HepG2 (cell line): ENCODE results near the gene TSPAN5. TPM values are rescaled to one million over a fixed set of nuclear protein-coding genes. Genes with fewer than 3 reads are reported as not detected.

ENCODE experiments used
- ATAC-seq: fragments of 200-7000 bp; cut with Tn5 transposase; 3 replicates; pipeline ENCODE4 v1.9.1; 2020; ENCODE audit warnings: mild to moderate bottlenecking, moderate library complexity
- BruUV-seq: library from RNA; stranded (reverse); fragments of 400-500 nt; replicated peaks from 2 replicates; lab custom pipeline; 2021; lab: Mats Ljungman, UMichigan
- CTCF ChIA-PET: fragments of 300-600 bp; formaldehyde crosslinking; extraction: SDS; loops from one replicate; lab custom pipeline; 2021; ENCODE audit warnings: low total read pairs, inconsistent platforms, low intra/inter-chr PET ratio; lab: Yijun Ruan, JAX
- POLR2A ChIA-PET: fragments of 350-600 bp; sonication (Branson Sonifier 250); formaldehyde crosslinking; loops from one replicate; lab custom pipeline; 2020; ENCODE audit warnings: antibody characterized with exemption, inconsistent platforms; lab: Yijun Ruan, JAX
- DNase-seq: peaks from one replicate; pipeline ENCODE4 v3.0.0-alpha.2; 2015; ENCODE audit warnings: low spot score
- FAIRE-seq: peaks from 3 replicates; lab custom pipeline; 2011; peaks lifted over from hg19 to GRCh38; lab: Jason Lieb, UNC
- H2AFZ ChIP-seq: one replicate; pipeline ENCODE4 v1.6.1; 2011; ENCODE audit warnings: low read length, inconsistent platforms
- H3K27ac ChIP-seq: fragments of 300-600 bp; 3 replicates; pipeline ENCODE4 v1.8.0; 2011; ENCODE audit warnings: mixed run types, mild to moderate bottlenecking, mixed read lengths, low read length, inconsistent platforms; ENCODE audit not compliant: insufficient read depth; ENCODE audit errors: extremely low read length
- H3K27me3 ChIP-seq, 2 experiments: fragments of 200-600 bp in 1 of 2; 2 replicates in 1 of 2; 3 replicates in 1 of 2; pipeline versions ENCODE4 v1.6.0 to v1.8.0; 2011; ENCODE audit warnings: low read length in 2 of 2, mild to moderate bottlenecking in 2 of 2, moderate library complexity in 2 of 2, inconsistent platforms in 1 of 2; ENCODE audit not compliant: insufficient read depth in 2 of 2, control insufficient read depth in 1 of 2
- H3K36me3 ChIP-seq, 2 experiments: fragments of 200-600 bp in 1 of 2; replicated peaks in 1 of 2; 2 replicates in 1 of 2; 3 replicates in 1 of 2; pipeline versions ENCODE4 v1.5.1 to v1.8.0; 2011; ENCODE audit warnings: low read length in 2 of 2, inconsistent platforms in 1 of 2; ENCODE audit not compliant: insufficient read depth in 2 of 2, control insufficient read depth in 1 of 2
- H3K4me1 ChIP-seq: 2 replicates; pipeline ENCODE4 v1.5.1; 2012; ENCODE audit warnings: low read length, inconsistent platforms; ENCODE audit not compliant: insufficient read depth
- H3K4me2 ChIP-seq: 2 replicates; pipeline ENCODE4 v1.6.0; 2011; ENCODE audit warnings: low read depth, low read length, inconsistent platforms
- H3K4me3 ChIP-seq, 3 experiments: fragments of 200-600 bp in 1 of 3; sonication (generic), shearing (Covaris generic) in 1 of 3; replicated peaks in 1 of 3; 2 replicates each; pipeline ENCODE4 v1.5.1; 2011 to 2016; ENCODE audit warnings: low read length in 3 of 3, inconsistent platforms in 2 of 3, low read depth in 2 of 3, mild to moderate bottlenecking in 2 of 3, control low read depth in 1 of 3, mixed read lengths in 1 of 3; ENCODE audit not compliant: insufficient read depth in 1 of 3
- H3K79me2 ChIP-seq: one replicate; pipeline ENCODE4 v1.6.1; 2011; ENCODE audit warnings: low read length, inconsistent platforms; ENCODE audit not compliant: insufficient read depth
- H3K9ac ChIP-seq: 2 replicates; pipeline ENCODE4 v1.6.0; 2011; ENCODE audit warnings: mild to moderate bottlenecking, low read depth, low read length, inconsistent platforms; ENCODE audit not compliant: insufficient read depth
- H3K9me3 ChIP-seq: 2 replicates; pipeline ENCODE4 v1.5.1; 2012; ENCODE audit warnings: mild to moderate bottlenecking, low read length
- H4K20me1 ChIP-seq: 2 replicates; pipeline ENCODE4 v1.6.0; 2011; ENCODE audit warnings: inconsistent platforms, mild to moderate bottlenecking, low read length, moderate library complexity; ENCODE audit not compliant: insufficient read depth
- ATAD3A ChIP-seq: sonication (generic); formaldehyde crosslinking; IDR thresholded peaks from 2 replicates; pipeline ENCODE4 v1.4.0; 2020; ENCODE audit warnings: missing genetic modification reagents
- CBFB ChIP-seq: sonication (generic); formaldehyde crosslinking; IDR thresholded peaks from 2 replicates; pipeline ENCODE4 v1.4.0; 2020; ENCODE audit warnings: missing genetic modification reagents
- JARID2 ChIP-seq: sonication (generic); formaldehyde crosslinking; IDR thresholded peaks from 2 replicates; pipeline ENCODE4 v1.8.1; 2023; ENCODE audit warnings: missing genetic modification reagents, inconsistent platforms; ENCODE audit not compliant: insufficient replicate concordance
- JDP2 ChIP-seq: sonication (generic); formaldehyde crosslinking; IDR thresholded peaks from 2 replicates; pipeline ENCODE4 v1.8.1; 2022; ENCODE audit warnings: missing genetic modification reagents, borderline replicate concordance
- MBNL3 ChIP-seq: fragments of 250-450 bp; sonication (Bioruptor Pico); conservative IDR thresholded peaks from 2 replicates; pipeline ENCODE4 v1.8.0; 2022; ENCODE audit warnings: mild to moderate bottlenecking, inconsistent platforms
- MED13 ChIP-seq: sonication (generic); formaldehyde crosslinking; IDR thresholded peaks from 2 replicates; pipeline ENCODE4 v1.5.0; 2020; ENCODE audit warnings: missing genetic modification reagents
- NBN ChIP-seq: fragments of 450-650 bp; conservative IDR thresholded peaks from 2 replicates; pipeline ENCODE4 v1.6.1; 2017
- NFE2L2 ChIP-seq: fragments of 150-350 bp; IDR thresholded peaks from 2 replicates; pipeline ENCODE4 v1.6.1; 2014; ENCODE audit warnings: low read length
- PCBP1 ChIP-seq: fragments of 200-400 bp; formaldehyde crosslinking; IDR thresholded peaks from 2 replicates; pipeline ENCODE4 v1.6.1; 2017; ENCODE audit warnings: mild to moderate bottlenecking, low read depth, low read length, borderline replicate concordance
- RBM22 ChIP-seq: fragments of 200-400 bp; formaldehyde crosslinking; optimal IDR thresholded peaks from 2 replicates; pipeline ENCODE3; 2017; ENCODE audit warnings: mild to moderate bottlenecking, low read length, moderate library complexity
- REXO4 ChIP-seq: sonication (generic); formaldehyde crosslinking; IDR thresholded peaks from 2 replicates; pipeline ENCODE4 v1.8.0; 2022; ENCODE audit warnings: missing genetic modification reagents, mild to moderate bottlenecking, borderline replicate concordance
- SAFB2 ChIP-seq: sonication (generic); formaldehyde crosslinking; IDR thresholded peaks from 2 replicates; pipeline ENCODE4 v1.5.1; 2020; ENCODE audit warnings: missing genetic modification reagents, low read depth, mild to moderate bottlenecking, borderline replicate concordance
- ZFP82 ChIP-seq: sonication (generic); formaldehyde crosslinking; IDR thresholded peaks from 2 replicates; pipeline ENCODE4 v1.5.1; 2020; ENCODE audit warnings: mild to moderate bottlenecking, missing genetic modification reagents, borderline replicate concordance
- ZIK1 ChIP-seq: sonication (generic); formaldehyde crosslinking; IDR thresholded peaks from 2 replicates; pipeline ENCODE4 v1.5.0; 2020; ENCODE audit warnings: mild to moderate bottlenecking, low read depth, missing genetic modification reagents, borderline replicate concordance
- ZKSCAN8 ChIP-seq: IDR thresholded peaks from 2 replicates; pipeline ENCODE4 v1.6.1; 2016; ENCODE audit warnings: borderline replicate concordance, missing genetic modification reagents, missing compliant biosample characterization
- ZNF234 ChIP-seq: sonication (generic); formaldehyde crosslinking; conservative IDR thresholded peaks from 2 replicates; pipeline ENCODE4 v1.5.1; 2020; ENCODE audit warnings: mild to moderate bottlenecking, missing genetic modification reagents
- ZNF296 ChIP-seq: sonication (generic); formaldehyde crosslinking; conservative IDR thresholded peaks from 2 replicates; pipeline ENCODE4 v1.5.0; 2020; ENCODE audit warnings: mild to moderate bottlenecking, missing genetic modification reagents
- ZNF501 ChIP-seq: sonication (generic); formaldehyde crosslinking; IDR thresholded peaks from 2 replicates; pipeline ENCODE4 v1.5.1; 2020; ENCODE audit warnings: mild to moderate bottlenecking, moderate library complexity, missing genetic modification reagents
- ZNF549 ChIP-seq: sonication (generic); formaldehyde crosslinking; IDR thresholded peaks from 2 replicates; pipeline ENCODE4 v1.5.0; 2020; ENCODE audit warnings: missing genetic modification reagents
- ZNF678 ChIP-seq: sonication (generic); formaldehyde crosslinking; IDR thresholded peaks from 2 replicates; pipeline ENCODE4 v1.4.0; 2020; ENCODE audit warnings: mild to moderate bottlenecking, missing genetic modification reagents
- ZNF883 ChIP-seq: sonication (generic); formaldehyde crosslinking; IDR thresholded peaks from 2 replicates; pipeline ENCODE4 v1.5.1; 2020; ENCODE audit warnings: mild to moderate bottlenecking, missing genetic modification reagents; ENCODE audit errors: not compliant biosample characterization
- in situ Hi-C: cut with HindIII; loops from 2 replicates; pipeline ENCODE4 v1.10.0; 2017; ENCODE audit warnings: low pct_unique_long_range_greater_than_20kb; ENCODE audit not compliant: extremely low pct_ligation_motif_present
- intact Hi-C: fragments of 100-400 bp; cut with micrococcal nuclease; formaldehyde crosslinking; loops from one replicate; pipeline ENCODE4 v1.10.0; 2022; ENCODE audit not compliant: unreplicated experiment
- polyA plus RNA-seq, 8 experiments: library from polyadenylated mRNA; depleted of rRNA in 3 of 8; stranded (reverse) in 7 of 8; unstranded in 1 of 8; fragments of >200 nt; fragmentation: Illumina TruSeq in 4 of 8; extraction: Trizol in 4 of 8; gene quantifications; 2 replicates each; pipeline versions ENCODE4 v1.2.1 to v1.2.3, GENCODE V29; 2011 to 2016; ENCODE audit warnings: low read depth in 4 of 8, missing spikeins in 1 of 8, mixed read lengths in 1 of 8; ENCODE audit not compliant: insufficient read depth in 1 of 8
- total RNA-seq, 5 experiments: library from RNA; depleted of rRNA; stranded (reverse); fragments of >200 nt; fragmentation: Illumina TruSeq; extraction: Trizol; gene quantifications; 2 replicates each; pipeline ENCODE4 v1.2.3, GENCODE V29; 2016; ENCODE audit warnings: low read depth in 1 of 5
- TF ChIP-seq, protein P1 (sequence below): sonication (generic); formaldehyde crosslinking; IDR thresholded peaks from 2 replicates; pipeline ENCODE4 v1.5.1; 2020; ENCODE audit warnings: mild to moderate bottlenecking, missing genetic modification reagents, borderline replicate concordance

The TSPAN5 gene
- total and polyA plus RNA-seq, 2 of the 13 experiments (the other 11 are each of a cell fraction or from before 2014, with no cell fraction given) = 0.20 to 0.53 TPM

DNA sequence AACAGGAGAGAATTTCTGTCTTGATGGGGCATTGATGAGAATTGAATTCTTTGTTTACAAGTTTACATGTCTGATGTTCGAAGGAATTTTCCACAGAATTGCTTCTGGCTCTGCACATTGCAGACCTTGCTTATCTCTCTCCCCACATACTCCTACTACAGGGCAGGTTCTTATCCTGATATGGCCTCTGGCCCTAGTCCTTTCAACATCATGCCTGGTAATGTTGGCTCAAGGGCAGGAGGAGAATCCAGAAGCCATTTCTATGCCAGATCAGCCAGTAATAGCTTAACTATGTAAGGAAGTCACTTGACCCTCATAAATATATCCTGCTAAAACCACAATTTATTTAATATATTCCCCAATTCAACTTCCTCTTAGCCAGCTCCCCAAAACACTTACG lies 24.3 kb upstream of the TSPAN5 start (continued):
- TF ChIP-seq NFE2L2 (no peak), ATAD3A (CRISPR knock-in tag) (no peak), JARID2 (CRISPR knock-in tag) (no peak), ZNF296 (CRISPR knock-in tag) (no peak), JDP2 (no peak)

DNA sequence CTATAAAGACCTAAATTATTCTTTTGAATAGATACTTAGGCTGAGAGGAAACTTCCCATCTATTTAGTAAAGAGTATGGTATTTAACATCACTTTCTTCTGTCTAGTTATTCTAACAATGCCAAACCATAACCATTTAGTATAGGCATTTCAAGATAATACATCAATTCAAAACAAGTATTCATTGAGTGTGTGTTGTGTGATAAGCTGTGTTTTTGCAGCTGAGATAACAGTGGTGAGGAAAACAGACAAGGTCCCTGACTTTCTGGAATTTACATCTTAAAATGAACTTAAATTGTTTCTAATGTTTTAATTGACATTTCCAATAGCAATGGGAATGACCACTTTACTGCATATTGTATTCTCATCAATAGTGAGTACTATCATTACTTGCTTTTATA lies 22.4 kb upstream of the TSPAN5 start:
- no peak overlapping the region for H3K4me3 ChIP-seq
- no peaks in the 10 kb centered on the region for H3K27me3 ChIP-seq
- no peaks in the 10 kb centered on the region for H4K20me1 ChIP-seq
- H3K9ac ChIP-seq = no peak overlapping the region
- H2AFZ ChIP-seq = no peak overlapping the region
- H3K9me3 ChIP-seq = no peaks in the 10 kb centered on the region
- H3K4me1 ChIP-seq = no peaks in the 10 kb centered on the region
- ChIA-PET CTCF (no interaction called here), POLR2A (no interaction called here)
- FAIRE-seq = no peak
- H3K36me3 ChIP-seq = no peaks in the 10 kb centered on the region
- intact Hi-C loops (no loop called here), in situ Hi-C loops (no loop called here)
- H3K79me2 ChIP-seq = no peaks in the 10 kb centered on the region
- no peak overlapping the region for H3K4me2 ChIP-seq
- H3K27ac ChIP-seq = no peak overlapping the region
- no peak for TF ChIP-seq NBN
- no peak for TF ChIP-seq ZNF234
- no peak for TF ChIP-seq REXO4 (CRISPR knock-in tag)
- no peak for TF ChIP-seq RBM22
- TF ChIP-seq CBFB (CRISPR knock-in tag) = no peak
- TF ChIP-seq ZFP82 (CRISPR knock-in tag) = no peak
- no peak for TF ChIP-seq ZNF678 (CRISPR knock-in tag)
- TF ChIP-seq SAFB2 (CRISPR knock-in tag) = no peak
- TF ChIP-seq PCBP1 = no peak
- TF ChIP-seq ZKSCAN8 (CRISPR knock-in tag) = no peak
- TF ChIP-seq ZNF501 (CRISPR knock-in tag) = no peak
- TF ChIP-seq, protein P1, sequence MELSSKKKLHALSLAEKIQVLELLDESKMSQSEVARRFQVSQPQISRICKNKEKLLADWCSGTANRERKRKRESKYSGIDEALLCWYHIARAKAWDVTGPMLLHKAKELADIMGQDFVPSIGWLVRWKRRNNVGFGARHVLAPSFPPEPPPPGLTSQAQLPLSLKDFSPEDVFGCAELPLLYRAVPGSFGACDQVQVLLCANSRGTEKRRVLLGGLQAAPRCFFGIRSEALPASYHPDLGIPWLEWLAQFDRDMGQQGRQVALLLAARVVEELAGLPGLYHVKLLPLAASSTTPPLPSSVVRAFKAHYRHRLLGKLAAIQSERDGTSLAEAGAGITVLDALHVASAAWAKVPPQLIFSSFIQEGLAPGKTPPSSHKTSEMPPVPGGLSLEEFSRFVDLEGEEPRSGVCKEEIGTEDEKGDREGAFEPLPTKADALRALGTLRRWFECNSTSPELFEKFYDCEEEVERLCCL (CRISPR knock-in tag) = no peak
- TF ChIP-seq ZNF549 (CRISPR knock-in tag) = no peak
- no peak for TF ChIP-seq MED13 (CRISPR knock-in tag)
- TF ChIP-seq MBNL3 = no peak
- no peak for TF ChIP-seq ZNF883 (CRISPR knock-in tag)
- no peak for TF ChIP-seq ZIK1 (CRISPR knock-in tag)
- DNase-seq = no peak
- BruUV-seq = no TSS peak
- no peak for ATAC-seq
